Thoracic aorta (tissue), 2 donors: ENCODE results near the gene EEPD1. TPM values are rescaled to one million over a fixed set of nuclear protein-coding genes. Genes with fewer than 3 reads are reported as not detected.
"Not testable (repeated sequence)": the region's sequence is repeated elsewhere in the genome, so short reads cannot be mapped to it uniquely, and the experiment has no call there.

Experiments
- ATAC-seq: fragments of 150-250 bp; one replicate; pipeline ENCODE4 v1.8.0; 2017; ENCODE audit warnings: low read depth; ENCODE audit not compliant: insufficient number of reproducible peaks, low FRiP score
- DNase-seq: peaks from one replicate; pipeline ENCODE4 v3.0.0-alpha.2; 2020; ENCODE audit warnings: low spot score
- H3K27ac ChIP-seq, 2 donors: fragments of 200-600 bp; sonication (generic); 1 replicate in 1 of 2; 2 replicates in 1 of 2; pipeline ENCODE4 v1.5.1; 2016; ENCODE audit warnings: mild to moderate bottlenecking in 2 of 2, moderate library complexity in 2 of 2
- H3K27me3 ChIP-seq: fragments of 200-600 bp; sonication (generic); replicated peaks from 2 replicates; pipeline ENCODE4 v1.6.0; 2016; ENCODE audit warnings: mild to moderate bottlenecking; ENCODE audit not compliant: insufficient read depth
- H3K36me3 ChIP-seq: fragments of 200-600 bp; sonication (generic); one replicate; pipeline ENCODE4 v1.5.1; 2016
- H3K4me1 ChIP-seq, 2 donors: fragments of 200-600 bp; sonication (generic); 1 replicate in 1 of 2; 2 replicates in 1 of 2; pipeline versions ENCODE4 v1.5.1 to v1.6.0; 2016; ENCODE audit warnings: low read depth in 2 of 2, mild to moderate bottlenecking in 1 of 2; ENCODE audit not compliant: control insufficient read depth in 1 of 2
- H3K4me3 ChIP-seq: fragments of 200-600 bp; sonication (generic); 2 replicates; pipeline ENCODE4 v1.5.1; 2016; ENCODE audit warnings: mild to moderate bottlenecking
- H3K9me3 ChIP-seq: fragments of 200-600 bp; sonication (generic); 2 replicates; pipeline ENCODE4 v1.5.1; 2016
- CTCF ChIP-seq: fragments of 200-600 bp; sonication (generic); IDR thresholded peaks from one replicate; pipeline ENCODE4 v1.5.1; 2019; ENCODE audit warnings: antibody characterized with exemption
- total RNA-seq, 2 donors: library from RNA; depleted of rRNA; stranded (reverse); fragments of >200 nt; gene quantifications; one replicate each; pipeline versions ENCODE4 v1.1.0 to v1.2.3, GENCODE V29; 2016

EEPD1 gene
- total RNA-seq, 2 donors from 2014 or later, result 14.6 to 17.4 TPM

GRCh38 chr7:36147361-36147760 is 5.7 kb upstream of the EEPD1 start:
- Histone ChIP-seq H3K4me3 (no peak overlapping the region), H3K9me3 (peaks cover 5% of the 10 kb centered on the region), H3K27me3 (no peaks in the 10 kb centered on the region), H3K36me3 (no peaks in the 10 kb centered on the region), H3K27ac (no peak overlapping the region), H3K4me1 (peaks cover 0 to 3% of the 10 kb centered on the region in 2 donors)
- no peak for TF ChIP-seq CTCF
- ATAC-seq (no peak), DNase-seq (no peak)

- TF ChIP-seq CTCF, result no peak
- no peak for DNase-seq
- Histone ChIP-seq H3K9me3 (peaks cover 5% of the 10 kb centered on the region), H3K4me1 (peaks cover 0 to 4% of the 10 kb centered on the region in 2 donors), H3K36me3 (no peaks in the 10 kb centered on the region), H3K27me3 (no peaks in the 10 kb centered on the region), H3K27ac (no peak overlapping the region), H3K4me3 (no peak overlapping the region)
- no peak for ATAC-seq
Observed at GRCh38 chr7:36148422-36149065, 4.5 kb upstream of the EEPD1 start.

GRCh38 chr7:36149240-36149639 is 3.8 kb upstream of the EEPD1 start:
- DNase-seq, H3K27me3 ChIP-seq, H3K9me3 ChIP-seq, ATAC-seq, H3K4me3 ChIP-seq, H3K36me3 ChIP-seq, H3K27ac ChIP-seq, H3K4me1 ChIP-seq: not testable (repeated sequence)

- Histone ChIP-seq H3K9me3 (peaks cover 5% of the 10 kb centered on the region), H3K36me3 (no peaks in the 10 kb centered on the region), H3K4me3 (no peak overlapping the region), H3K27ac (no peak overlapping the region), H3K27me3 (no peaks in the 10 kb centered on the region), H3K4me1 (peaks cover 10 to 15% of the 10 kb centered on the region in 2 donors)
- TF ChIP-seq CTCF, result no peak
- no peak for DNase-seq
- no peak for ATAC-seq
Observed at GRCh38 chr7:36149694-36150452, 3.2 kb upstream of the EEPD1 start.

GRCh38 chr7:36151921-36152755 is 916 bp upstream of the EEPD1 start:
- ATAC-seq (no peak), DNase-seq (no peak)
- Histone ChIP-seq H3K36me3 (no peaks in the 10 kb centered on the region), H3K27me3 (no peaks in the 10 kb centered on the region), H3K4me1 (peaks cover 30 to 37% of the 10 kb centered on the region in 2 donors), H3K9me3 (peaks cover 5% of the 10 kb centered on the region), H3K4me3 (peak overlapping the region; percentile 80), H3K27ac (peak overlapping the region; percentile 14 to 74)
- no peak for TF ChIP-seq CTCF
